Stomach (tissue), 9 donors: ENCODE results near the gene KBTBD3. TPM values are rescaled to one million over a fixed set of nuclear protein-coding genes. Genes with fewer than 3 reads are reported as not detected.
A peak's percentile ranks its signal among the peaks of the same experiment; 100 is the strongest.

Experiments used
- DNase-seq, 2 donors: peaks; one replicate each; pipeline versions ENCODE4 v3.0.0 to v3.0.0-alpha.2; 2013 to 2019
- H3K27ac ChIP-seq, 5 donors: fragments of 200-600 bp in 4 of 5; sonication (generic) in 4 of 5; one replicate each; pipeline ENCODE4 v1.5.1; 2013 to 2019; ENCODE audit warnings: mild to moderate bottlenecking in 1 of 5, moderate library complexity in 1 of 5
- H3K27me3 ChIP-seq, 3 donors: fragments of 200-600 bp; sonication (generic); one replicate each; pipeline ENCODE4 v1.5.1; 2017 to 2019; ENCODE audit warnings: mixed run types in 1 of 3
- H3K36me3 ChIP-seq, 4 donors: fragments of 200-600 bp; sonication (generic); 1 replicate in 3 of 4; 2 replicates in 1 of 4; pipeline ENCODE4 v1.5.1; 2016 to 2019
- H3K4me1 ChIP-seq, 4 donors: fragments of 200-600 bp; sonication (generic); one replicate each; pipeline ENCODE4 v1.5.1; 2016 to 2019
- H3K4me3 ChIP-seq, 4 donors: fragments of 200-600 bp; sonication (generic) in 3 of 4; one replicate each; pipeline ENCODE4 v1.5.1; 2016 to 2019; ENCODE audit warnings: mild to moderate bottlenecking in 1 of 4
- H3K9me3 ChIP-seq, 4 donors: fragments of 200-600 bp; sonication (generic); one replicate each; pipeline ENCODE4 v1.5.1; 2016 to 2019
- CTCF ChIP-seq, 7 experiments: fragments of 450-650 bp in 4 of 7; fragments of 200-600 bp in 3 of 7; sonication (generic) in 3 of 7; IDR thresholded peaks; one replicate each; pipeline ENCODE4 v1.5.1; 2016 to 2019; ENCODE audit warnings: antibody characterized with exemption in 7 of 7, control low read depth in 2 of 7, mild to moderate bottlenecking in 1 of 7
- EP300 ChIP-seq: sonication (generic); formaldehyde crosslinking; IDR thresholded peaks from one replicate; pipeline ENCODE4 v1.6.1; 2017; ENCODE audit warnings: antibody characterized with exemption
- POLR2A ChIP-seq, 4 donors: fragments of 450-650 bp; IDR thresholded peaks; one replicate each; pipeline ENCODE4 v1.6.1; 2016; ENCODE audit warnings: antibody characterized with exemption in 4 of 4, control low read depth in 2 of 4, mild to moderate bottlenecking in 1 of 4, moderate library complexity in 1 of 4
- POLR2AphosphoS5 ChIP-seq, 3 donors: sonication (generic); formaldehyde crosslinking; IDR thresholded peaks; one replicate each; pipeline ENCODE4 v1.6.1; 2016; ENCODE audit warnings: antibody characterized with exemption in 3 of 3
- WGBS, 5 donors: extraction: QIAGEN DNeasy Blood & Tissue Kit in 3 of 5; methylation state at CpG; one replicate each; pipeline versions ENCODE4 v1.1.5 to v1.1.7; 2013 to 2018; 5-methylcytosine and 5-hydroxymethylcytosine counted together
- intact Hi-C: fragments of 100-400 bp; cut with DNase I; formaldehyde crosslinking; loops from one replicate; pipeline ENCODE4 v1.15.1; 2023; ENCODE audit warnings: low total_unique reads
- polyA plus RNA-seq, 3 donors: library from polyadenylated mRNA; stranded (reverse); fragments of 200-250 nt; gene quantifications; one replicate each; pipeline ENCODE4 v1.2.3, GENCODE V29; 2013
- total RNA-seq, 5 donors: library from RNA; depleted of rRNA; stranded (reverse); fragments of >200 nt; gene quantifications; one replicate each; pipeline versions ENCODE4 v1.1.0 to v1.2.3, GENCODE V29; 2014 to 2016
- donor health status: healthy with polysubstance abuse.
- donor health status: Bipolar disorder and iron deficiency.
- donor health status: healthy.

KBTBD3 gene
- total and polyA plus RNA-seq, 8 donors = 0.58 to 24.9 (median 3.4) TPM

GRCh38 chr11:106086135-106086534 lies 9.0 kb upstream of the KBTBD3 start:
- intact Hi-C loops = no loop called here
- Histone ChIP-seq H3K27ac (peak overlapping the region in 1 of 5 donors; percentile 34), H3K36me3 (peaks cover 0 to 34% (median 24%) of the 10 kb centered on the region in 4 donors), H3K4me3 (no peak overlapping the region), H3K4me1 (peaks cover 21 to 80% (median 45%) of the 10 kb centered on the region in 4 donors), H3K9me3 (no peaks in the 10 kb centered on the region), H3K27me3 (no peaks in the 10 kb centered on the region)
- 92 to 100% (median 97%) methylated on average over 1 of the region's 1 CpG for WGBS, 5 donors
- DNase-seq = no peak
- TF ChIP-seq POLR2AphosphoS5 (IDR thresholded peaks at IDR 0.05) (no peak), EP300 (no peak), POLR2A (IDR thresholded peaks at IDR 0.05) (no peak), CTCF (IDR thresholded peaks at IDR 0.05) (no peak)

- Histone ChIP-seq H3K27ac (no peak overlapping the region), H3K36me3 (peaks cover 3 to 48% (median 35%) of the 10 kb centered on the region in 4 donors), H3K27me3 (no peaks in the 10 kb centered on the region), H3K9me3 (no peaks in the 10 kb centered on the region), H3K4me3 (no peak overlapping the region), H3K4me1 (peaks cover 37 to 77% (median 53%) of the 10 kb centered on the region in 4 donors)
- DNase-seq = no peak
- intact Hi-C loops = no loop called here
- TF ChIP-seq POLR2A (IDR thresholded peaks at IDR 0.05) = no peak
- no peak for TF ChIP-seq POLR2AphosphoS5 (IDR thresholded peaks at IDR 0.05)
- no peak for TF ChIP-seq CTCF (IDR thresholded peaks at IDR 0.05)
- TF ChIP-seq EP300 = no peak
Observed at GRCh38 chr11:106082096-106082495, 4.9 kb upstream of the KBTBD3 start.

- Histone ChIP-seq H3K9me3 (no peaks in the 10 kb centered on the region), H3K27me3 (no peaks in the 10 kb centered on the region), H3K27ac (peak within 1 kb of the TSS; percentile 92 to 98 (median 96)), H3K4me1 (peaks cover 37 to 60% (median 51%) of the 10 kb centered on the region in 4 donors), H3K36me3 (peaks cover 3 to 31% (median 28%) of the 10 kb centered on the region in 4 donors), H3K4me3 (peak within 1 kb of the TSS; percentile 59 to 86 (median 72))
- WGBS, 5 donors = 0 to 1% (median 0%) methylated on average over 43 to 55 of the region's 55 CpGs
- DNase-seq = peak; percentile 34 to 66
- no peak for TF ChIP-seq EP300
- peak; percentile 4 to 79 (median 69) for TF ChIP-seq POLR2AphosphoS5 (IDR thresholded peaks at IDR 0.05)
- peak in 1 of 4 donors; percentile 28 for TF ChIP-seq POLR2A (IDR thresholded peaks at IDR 0.05)
- no peak for TF ChIP-seq CTCF (IDR thresholded peaks at IDR 0.05)
- intact Hi-C loops = no loop called here
Observed at GRCh38 chr11:106077609-106078455, 685 bp upstream of the KBTBD3 start, which contains the start of gene AASDHPPT. Gene AASDHPPT, plus strand, starts transcription at chr11:106077662. Its CDS starts 49 bp downstream, at chr11:106077711.

GRCh38 chr11:106076171-106076918 lies 802 bp downstream of the KBTBD3 start:
- Histone ChIP-seq H3K27ac (peak overlapping the region; percentile 91 to 98 (median 96)), H3K9me3 (no peaks in the 10 kb centered on the region), H3K4me3 (peak overlapping the region; percentile 59 to 86 (median 72)), H3K27me3 (no peaks in the 10 kb centered on the region), H3K4me1 (peaks cover 30 to 47% (median 40%) of the 10 kb centered on the region in 4 donors), H3K36me3 (peaks cover 3 to 21% (median 17%) of the 10 kb centered on the region in 4 donors)
- peak in 1 of 2 donors; percentile 24 for DNase-seq
- TF ChIP-seq POLR2A (IDR thresholded peaks at IDR 0.05) = no peak
- no peak for TF ChIP-seq EP300
- no peak for TF ChIP-seq POLR2AphosphoS5 (IDR thresholded peaks at IDR 0.05)
- TF ChIP-seq CTCF (IDR thresholded peaks at IDR 0.05) = no peak
- 8 to 12% (median 10%) methylated on average over 19 of the region's 19 CpGs for WGBS, 5 donors
- intact Hi-C loops = no loop called here
